Kasumi-1 (cell line): Measurements from ENCODE around the gene DYNLRB2.

Source experiments
- DNase-seq, 2 experiments: peaks; one replicate each; lab custom pipeline; 2025; lab: John Stamatoyannopoulos, UW

DYNLRB2 gene

GRCh38 chr16:80552277-80552676 lies 11.5 kb downstream of the DYNLRB2 start:
- DNase-seq = no peak

DNA sequence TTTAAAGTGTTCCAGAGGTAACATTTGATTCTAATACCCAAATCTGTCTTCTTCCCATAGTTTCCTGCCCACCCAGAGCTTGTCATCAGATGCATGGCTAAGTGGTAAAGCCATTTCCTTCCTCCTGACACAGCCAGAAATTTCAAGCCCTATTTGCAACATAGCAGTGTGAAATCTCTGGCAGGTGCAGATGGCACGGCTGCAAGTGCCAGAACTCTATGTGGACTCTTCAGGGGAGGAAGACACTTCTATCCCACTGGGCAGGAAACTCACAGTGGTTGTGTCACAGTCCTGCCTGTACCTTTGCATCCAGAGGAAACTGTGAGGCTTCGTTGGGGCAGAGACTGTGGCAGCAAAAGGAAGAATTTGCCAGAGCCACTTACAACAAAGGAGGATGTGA lies 13.2 kb downstream of the DYNLRB2 start:
- no peak for DNase-seq

DNA sequence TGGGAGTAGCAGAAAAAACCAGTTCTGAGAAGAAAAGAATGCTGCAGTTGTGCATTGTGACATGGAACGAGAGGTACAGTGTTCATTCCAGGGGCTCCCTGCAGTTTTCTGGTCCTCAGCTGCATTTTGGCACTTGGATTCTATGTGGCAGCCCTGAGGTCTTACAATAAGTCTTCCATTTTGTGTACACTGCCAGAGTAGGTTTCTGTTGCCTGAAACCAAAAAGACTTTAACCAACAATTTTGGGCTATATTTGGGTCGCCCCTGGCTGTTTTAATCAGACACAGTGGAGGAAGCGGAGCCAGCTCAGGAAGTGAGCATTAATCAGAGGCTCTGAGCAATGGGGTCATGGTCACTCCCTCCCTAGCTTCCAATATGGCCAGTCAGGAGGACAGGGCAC lies 15.7 kb downstream of the DYNLRB2 start:
- no peak for DNase-seq

GRCh38 chr16:80557037-80557436 lies 16.2 kb downstream of the DYNLRB2 start:
- no peak for DNase-seq

GRCh38 chr16:80559369-80559768 lies 18.6 kb downstream of the DYNLRB2 start:
- DNase-seq = no peak

- DNase-seq = no peak
Observed at GRCh38 chr16:80563066-80563465, 22.3 kb downstream of the DYNLRB2 start.

DNA sequence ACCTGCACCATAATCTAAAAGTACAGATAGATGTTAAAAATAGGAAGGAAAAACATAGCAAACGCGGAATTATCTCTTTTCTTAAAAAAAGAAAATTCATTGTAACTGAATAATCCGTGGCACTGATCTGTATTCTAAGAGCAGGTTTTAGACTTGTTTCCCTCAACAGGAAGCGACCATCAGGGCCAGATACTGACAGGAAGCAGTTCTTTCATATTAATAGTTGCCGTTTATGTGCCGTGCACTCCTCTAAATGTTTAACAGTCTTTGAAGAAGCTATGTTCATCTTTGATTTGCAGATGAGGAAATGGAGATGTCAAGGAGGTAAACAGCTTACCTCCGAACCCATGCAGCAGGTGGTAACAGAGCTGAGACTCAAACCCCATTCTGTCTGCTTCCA lies 23.6 kb downstream of the DYNLRB2 start:
- DNase-seq = no peak

DNA sequence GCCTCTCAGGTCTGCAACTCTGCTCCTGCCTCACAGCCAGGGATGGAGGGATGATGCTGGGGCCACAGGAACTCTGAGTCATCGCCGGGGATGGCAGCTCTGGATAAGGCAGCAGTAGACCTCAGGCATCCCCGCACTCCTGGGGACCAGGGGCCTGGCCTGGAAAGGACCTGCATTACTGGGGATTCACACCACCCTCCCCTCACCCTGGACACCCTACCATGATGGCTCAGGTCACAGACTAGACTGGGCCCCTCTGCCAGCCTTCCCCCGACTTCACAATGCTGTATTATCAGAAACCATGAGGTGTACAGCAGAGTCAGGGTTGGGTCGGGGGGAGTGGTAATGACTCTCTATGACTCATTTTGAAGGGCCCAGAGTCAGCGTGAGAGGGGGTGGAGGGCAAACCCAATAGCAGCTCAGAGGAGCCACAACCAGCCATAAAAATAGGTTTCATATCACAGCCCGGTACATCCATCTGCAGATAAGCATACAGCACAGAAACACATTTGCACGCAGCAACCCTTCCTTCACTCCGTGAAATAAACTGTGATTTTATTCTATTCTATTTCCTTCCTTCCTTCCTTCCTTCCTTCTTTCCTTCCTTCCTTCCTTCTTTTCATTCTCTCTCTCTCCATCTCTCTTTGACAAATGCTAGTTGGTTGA lies 28.8 kb downstream of the DYNLRB2 start:
- no peak for DNase-seq

- DNase-seq = no peak
Observed at GRCh38 chr16:80570106-80570478, 29.3 kb downstream of the DYNLRB2 start.

GRCh38 chr16:80573700-80574120 lies 32.9 kb downstream of the DYNLRB2 start:
- no peak for DNase-seq

DNA sequence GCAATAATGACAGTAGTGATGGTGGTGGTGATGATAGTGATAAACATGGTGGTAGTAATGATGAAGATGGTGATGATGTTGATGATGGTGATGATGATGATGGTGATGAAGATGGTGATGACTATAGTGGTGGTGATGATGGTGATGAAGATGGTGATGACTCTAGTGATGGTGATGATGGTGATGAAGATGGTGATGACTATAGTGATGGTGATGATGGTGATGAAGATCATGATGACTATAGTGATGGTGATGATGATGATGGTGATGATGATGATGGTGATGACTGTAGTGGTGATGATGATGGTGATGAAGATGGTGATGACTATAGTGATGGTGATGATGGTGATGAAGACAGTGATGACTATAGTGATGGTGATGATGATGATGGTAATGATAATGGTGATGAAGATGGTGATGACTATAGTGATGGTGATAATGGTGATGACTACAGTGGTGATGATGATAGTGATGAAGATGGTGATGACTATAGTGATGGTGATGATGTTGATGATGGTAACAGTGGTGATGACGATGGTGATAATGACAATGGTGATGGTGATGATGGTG lies 35.6 kb downstream of the DYNLRB2 start:
- DNase-seq = no peak

DNA sequence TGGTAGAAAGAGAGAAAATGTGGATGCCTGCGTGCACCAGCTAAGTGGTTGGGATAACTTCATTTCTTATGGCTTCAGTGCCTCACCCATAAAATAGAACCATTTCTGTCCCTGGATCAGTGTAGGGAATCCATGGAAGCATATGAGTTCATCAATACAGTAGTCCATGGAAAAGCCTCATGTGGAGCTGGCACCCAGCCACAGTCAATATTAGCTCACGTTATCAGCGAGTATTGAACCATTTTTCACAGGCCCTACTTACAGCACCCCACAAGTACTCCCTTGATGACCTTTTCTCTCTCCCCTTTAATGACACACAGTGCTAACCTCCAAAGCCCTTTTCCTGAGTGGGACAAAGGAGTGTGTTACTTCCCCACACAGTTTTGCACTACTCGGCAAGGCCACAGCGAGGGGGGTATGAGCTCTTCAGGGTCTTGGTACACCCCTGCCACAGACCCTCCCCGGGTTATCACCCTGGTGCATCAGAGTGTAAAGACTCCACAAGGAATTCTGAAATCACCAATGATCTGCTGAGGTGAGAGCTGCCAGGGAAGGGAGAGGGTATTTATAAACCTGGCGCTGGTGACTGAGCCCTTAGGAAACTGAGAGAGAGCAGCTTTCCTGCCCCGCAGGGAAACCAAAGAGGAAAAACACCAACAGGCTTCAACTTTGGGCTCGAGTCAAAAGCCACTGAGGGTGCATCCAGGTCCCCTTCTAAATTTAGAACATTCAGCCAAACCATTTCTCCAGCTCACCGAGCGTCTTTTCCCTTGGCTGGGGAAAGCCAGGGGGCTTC lies 36.9 kb downstream of the DYNLRB2 start:
- DNase-seq = no peak

GRCh38 chr16:80580109-80580832 lies 39.5 kb downstream of the DYNLRB2 start:
- no peak for DNase-seq

- DNase-seq = no peak
Observed at GRCh38 chr16:80583466-80583865, 42.7 kb downstream of the DYNLRB2 start.

- no peak for DNase-seq
Observed at GRCh38 chr16:80585764-80586163, 45.0 kb downstream of the DYNLRB2 start.

GRCh38 chr16:80586476-80586875 lies 45.7 kb downstream of the DYNLRB2 start:
- no peak for DNase-seq

- no peak for DNase-seq
Observed at GRCh38 chr16:80587071-80587470, 46.3 kb downstream of the DYNLRB2 start.

DNA sequence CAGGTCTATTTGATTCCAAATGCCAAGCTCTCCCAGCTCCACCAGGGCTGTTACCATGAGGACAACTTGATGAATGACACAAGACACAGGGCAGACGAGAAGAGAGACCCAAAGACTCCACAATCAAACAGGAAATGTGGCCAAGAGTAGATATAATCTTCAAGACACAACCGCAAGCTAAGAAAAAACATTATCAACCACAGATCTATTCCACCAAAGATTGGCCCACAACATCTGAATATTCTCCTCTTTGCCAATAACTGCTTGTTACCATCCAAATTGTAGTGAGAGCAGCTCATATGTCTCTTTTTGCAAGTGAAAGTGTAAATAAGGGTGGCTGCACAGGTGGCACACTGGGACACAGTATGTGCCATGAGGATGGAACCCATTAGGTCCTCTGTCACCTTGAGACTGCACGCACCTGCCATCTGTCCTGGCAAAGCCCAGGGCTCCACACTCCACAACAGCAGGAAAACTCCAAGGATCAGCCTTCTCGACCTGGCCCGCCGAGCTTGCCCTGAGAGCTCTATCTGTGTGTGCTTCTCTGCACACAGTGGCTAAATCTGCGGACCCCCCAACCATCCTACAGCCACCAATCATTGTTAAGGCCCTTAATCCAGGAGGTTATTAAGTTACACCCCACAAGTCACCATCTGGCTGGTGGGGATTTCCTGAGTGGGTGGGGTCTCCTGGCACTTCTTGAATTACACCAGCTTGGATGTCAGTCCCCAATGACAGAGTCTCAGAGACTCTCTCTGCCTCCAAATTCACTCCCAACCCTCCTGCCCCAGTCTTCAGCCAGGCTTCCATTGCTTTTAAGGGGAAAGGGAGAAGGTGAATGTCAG lies 50.5 kb downstream of the DYNLRB2 start:
- peak in 1 of 2 experiments; percentile 1 for DNase-seq

- no peak for DNase-seq
Observed at GRCh38 chr16:80592273-80592672, 51.5 kb downstream of the DYNLRB2 start.

DNA sequence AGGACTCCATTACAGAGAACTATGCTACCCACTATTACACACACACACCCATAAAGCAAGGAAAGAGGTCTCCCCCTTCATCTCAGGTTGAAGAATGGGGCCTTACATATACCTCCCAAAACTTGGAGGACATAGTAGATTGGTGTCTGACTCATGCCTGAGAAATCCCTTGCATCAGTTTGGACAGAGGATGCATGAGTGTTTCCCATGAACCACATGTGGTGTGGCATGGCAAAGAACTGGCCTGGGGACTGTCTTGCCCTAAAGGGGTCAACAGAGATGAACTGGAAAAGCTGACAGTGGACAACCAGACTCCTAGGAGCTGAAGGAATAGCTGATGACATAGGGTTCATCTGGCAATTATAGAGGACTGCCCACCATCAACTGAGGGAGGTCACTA lies 54.0 kb downstream of the DYNLRB2 start:
- no peak for DNase-seq

DNA sequence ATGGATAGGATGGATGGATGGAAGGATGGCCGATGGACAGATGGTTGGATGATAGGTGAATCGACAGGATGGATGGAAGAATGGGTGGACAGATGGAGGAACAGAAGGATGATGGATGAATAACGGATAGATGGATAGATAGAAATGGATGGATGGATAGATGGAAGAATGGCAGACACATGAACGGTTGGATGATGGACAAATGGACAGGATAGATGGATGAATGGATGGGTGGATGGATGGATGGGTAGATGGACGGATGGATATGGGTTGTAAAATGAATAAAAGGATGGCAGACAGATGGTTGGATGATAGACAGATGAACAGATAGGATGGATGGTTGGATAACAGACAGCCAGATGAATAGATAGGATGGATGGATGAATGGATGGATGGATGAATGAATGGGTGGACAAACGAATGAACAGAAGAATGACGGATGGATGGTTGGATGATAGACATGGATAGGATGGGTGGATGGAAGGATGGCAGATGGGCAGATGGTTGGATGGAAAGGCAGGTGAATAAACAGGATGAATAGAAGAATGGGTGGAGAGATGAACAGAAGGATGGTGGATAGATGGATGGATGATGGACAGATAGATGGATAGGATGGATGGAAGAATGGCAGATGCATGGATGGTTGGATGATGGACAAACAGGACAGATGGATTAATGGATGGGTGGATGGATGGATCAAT lies 55.9 kb downstream of the DYNLRB2 start:
- DNase-seq = no peak
